ENCODE results near the gene ICA1L. TPM values are rescaled to one million over a fixed set of nuclear protein-coding genes. Genes with fewer than 3 reads are reported as not detected.

Gene ICA1L
- total and polyA plus RNA-seq, 2 experiments from 2014 or later = 5.1 to 8.2 TPM

DNA sequence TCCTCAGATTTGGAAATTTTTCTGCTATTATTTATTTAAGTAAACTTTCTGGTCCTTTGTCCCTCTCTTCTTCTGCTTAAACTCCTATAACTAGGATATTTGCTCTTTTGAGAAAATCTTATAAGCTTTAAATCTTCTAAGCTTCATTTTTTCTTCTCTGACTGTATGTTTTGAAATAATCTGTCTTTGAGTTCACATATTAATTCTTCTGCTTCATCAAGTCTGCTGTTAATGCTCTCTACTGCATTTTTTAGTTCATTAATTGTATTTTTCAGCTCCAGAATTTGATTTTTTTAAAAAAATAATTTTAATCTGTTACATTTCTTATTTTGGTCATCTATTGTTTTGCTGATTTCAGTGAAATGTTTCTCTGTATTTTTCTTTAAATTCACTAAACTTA lies 28.9 kb downstream of the ICA1L start:
- no peaks in the 10 kb centered on the region for H3K36me3 ChIP-seq (replicated peaks; ENCODE audit: insufficient read depth, low read depth)
- no peak overlapping the region for H3K27ac ChIP-seq
- no peak for DNase-seq (ENCODE audit: low spot score)
- H3K79me2 ChIP-seq = no peaks in the 10 kb centered on the region
- H3K9me3 ChIP-seq (ENCODE audit: low read depth) = peaks cover 4% of the 10 kb centered on the region
- no peaks in the 10 kb centered on the region for H3K4me1 ChIP-seq (ENCODE audit: insufficient read depth)
- no peak overlapping the region for H3K4me3 ChIP-seq
- H3K9me2 ChIP-seq (replicated peaks; ENCODE audit: insufficient read depth) = no peaks in the 10 kb centered on the region
- H3K4me2 ChIP-seq = no peak overlapping the region
- no peaks in the 10 kb centered on the region for H3K27me3 ChIP-seq
- no peaks in the 10 kb centered on the region for H4K20me1 ChIP-seq (ENCODE audit: insufficient read depth, poor library complexity, severe bottlenecking)
- no peak overlapping the region for H2AFZ ChIP-seq
- TF ChIP-seq, protein P1, sequence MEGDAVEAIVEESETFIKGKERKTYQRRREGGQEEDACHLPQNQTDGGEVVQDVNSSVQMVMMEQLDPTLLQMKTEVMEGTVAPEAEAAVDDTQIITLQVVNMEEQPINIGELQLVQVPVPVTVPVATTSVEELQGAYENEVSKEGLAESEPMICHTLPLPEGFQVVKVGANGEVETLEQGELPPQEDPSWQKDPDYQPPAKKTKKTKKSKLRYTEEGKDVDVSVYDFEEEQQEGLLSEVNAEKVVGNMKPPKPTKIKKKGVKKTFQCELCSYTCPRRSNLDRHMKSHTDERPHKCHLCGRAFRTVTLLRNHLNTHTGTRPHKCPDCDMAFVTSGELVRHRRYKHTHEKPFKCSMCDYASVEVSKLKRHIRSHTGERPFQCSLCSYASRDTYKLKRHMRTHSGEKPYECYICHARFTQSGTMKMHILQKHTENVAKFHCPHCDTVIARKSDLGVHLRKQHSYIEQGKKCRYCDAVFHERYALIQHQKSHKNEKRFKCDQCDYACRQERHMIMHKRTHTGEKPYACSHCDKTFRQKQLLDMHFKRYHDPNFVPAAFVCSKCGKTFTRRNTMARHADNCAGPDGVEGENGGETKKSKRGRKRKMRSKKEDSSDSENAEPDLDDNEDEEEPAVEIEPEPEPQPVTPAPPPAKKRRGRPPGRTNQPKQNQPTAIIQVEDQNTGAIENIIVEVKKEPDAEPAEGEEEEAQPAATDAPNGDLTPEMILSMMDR (IDR thresholded peaks at IDR 0.05; ENCODE audit: poor library complexity) = no peak
- TF ChIP-seq EZH2phosphoT487 (IDR thresholded peaks at IDR 0.05; ENCODE audit: low read depth, severe bottlenecking, unreplicated experiment) (no peak), EZH2 (IDR thresholded peaks at IDR 0.05; ENCODE audit: borderline replicate concordance) (no peak)

DNA sequence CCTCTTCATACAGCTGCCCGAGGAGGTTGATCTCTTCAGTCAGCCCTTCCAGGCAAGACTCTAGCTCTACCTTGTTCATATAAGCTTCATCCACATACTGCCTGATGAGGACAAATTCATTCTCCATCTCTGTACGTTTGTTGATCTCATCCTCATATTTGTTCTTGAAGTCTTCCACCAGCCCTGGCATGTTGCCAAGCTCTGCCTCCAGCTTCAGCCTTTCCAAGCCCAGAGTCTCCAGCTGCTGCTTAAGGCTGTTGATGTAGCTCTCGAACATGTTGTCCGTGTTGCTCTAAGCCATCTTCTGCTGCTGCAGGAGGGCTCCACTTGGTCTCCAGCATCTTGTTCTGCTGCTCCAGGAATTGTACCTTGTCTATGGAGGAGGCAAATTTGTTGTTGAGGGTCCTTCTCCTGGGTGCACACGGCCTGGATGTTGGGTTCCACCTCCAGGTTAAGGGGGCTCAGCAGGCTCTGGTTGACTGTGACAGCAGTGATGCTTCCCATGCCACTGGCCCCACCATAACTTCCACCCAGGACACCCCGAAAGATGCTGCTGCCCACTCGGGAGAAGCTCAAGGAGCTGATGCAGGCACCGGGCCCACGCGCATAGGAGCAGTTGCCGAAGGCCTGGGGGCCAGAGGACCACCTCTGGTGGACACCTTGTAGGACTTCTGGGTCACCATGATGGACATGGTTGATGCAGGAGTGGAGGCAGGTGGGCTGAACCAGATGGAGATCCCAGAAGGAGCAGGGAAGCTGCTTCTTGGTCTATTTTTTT lies 30.3 kb downstream of the ICA1L start:
- no peak overlapping the region for H2AFZ ChIP-seq
- no peak overlapping the region for H3K4me2 ChIP-seq
- WGBS (ENCODE audit: low lambda C conversion rate, missing lambda C conversion rate) = 94% methylated on average over 11 of the region's 11 CpGs

DNA sequence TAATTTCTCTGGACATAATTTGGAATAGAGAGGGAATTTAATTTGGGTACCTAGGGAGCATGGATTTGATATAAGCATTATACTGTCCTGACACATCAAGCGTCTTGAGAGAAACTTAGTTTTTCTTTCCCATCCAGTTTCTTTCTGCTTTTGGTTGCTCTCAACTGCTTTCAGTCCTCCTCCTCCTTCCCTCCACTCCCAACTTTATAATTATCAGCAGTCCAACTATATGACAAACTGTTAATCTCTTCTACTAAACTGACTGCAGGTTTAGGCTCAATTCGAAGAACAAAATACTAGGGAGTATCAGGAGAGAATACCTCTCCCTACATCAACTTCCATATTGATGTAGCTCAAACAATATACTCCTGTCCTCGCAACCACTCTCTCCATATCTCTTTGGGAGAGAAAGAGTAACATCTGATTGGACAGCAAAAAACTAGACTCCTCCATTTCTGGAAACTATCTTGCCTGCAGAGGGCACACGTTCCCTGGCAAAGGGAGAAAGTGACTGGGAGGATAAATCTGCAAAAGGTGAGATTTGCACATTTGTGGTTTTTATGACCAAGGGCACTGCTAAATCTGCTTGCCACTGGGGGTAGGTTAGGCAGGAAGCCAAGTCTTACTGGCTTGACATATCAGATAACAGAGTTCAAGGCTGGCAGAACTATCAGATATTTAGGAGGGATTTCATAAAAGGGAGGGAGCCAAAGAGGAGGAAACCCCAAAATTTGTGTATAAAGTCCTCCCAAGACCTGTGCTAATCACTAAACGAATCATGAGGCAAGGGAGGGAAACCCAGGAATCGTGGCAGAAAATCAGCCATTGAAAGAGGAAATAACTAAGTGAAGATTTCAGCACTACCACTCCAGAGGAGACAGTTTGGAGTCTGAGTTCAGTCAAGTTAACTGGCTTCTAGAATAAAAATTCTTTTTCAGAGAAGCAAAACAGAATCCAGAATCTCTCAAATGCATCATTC lies 40.0 kb downstream of the ICA1L start:
- Histone ChIP-seq H3K4me2 (no peak overlapping the region), H3K4me1 (ENCODE audit: insufficient read depth) (no peaks in the 10 kb centered on the region), H3K36me3 (replicated peaks; ENCODE audit: insufficient read depth, low read depth) (no peaks in the 10 kb centered on the region), H3K27ac (no peak overlapping the region), H3K4me3 (no peak overlapping the region), H3K9me3 (ENCODE audit: low read depth) (no peaks in the 10 kb centered on the region), H3K27me3 (no peaks in the 10 kb centered on the region), H4K20me1 (ENCODE audit: insufficient read depth, poor library complexity, severe bottlenecking) (no peaks in the 10 kb centered on the region), H3K9me2 (replicated peaks; ENCODE audit: insufficient read depth) (no peaks in the 10 kb centered on the region), H3K79me2 (no peaks in the 10 kb centered on the region), H2AFZ (no peak overlapping the region)
- DNase-seq (ENCODE audit: low spot score) = peak; percentile 44
- TF ChIP-seq EZH2phosphoT487 (IDR thresholded peaks at IDR 0.05; ENCODE audit: low read depth, severe bottlenecking, unreplicated experiment) = no peak
- TF ChIP-seq, protein P1 (IDR thresholded peaks at IDR 0.05; ENCODE audit: poor library complexity) = peak; percentile 66
- WGBS (ENCODE audit: low lambda C conversion rate, missing lambda C conversion rate) = 42% methylated on average over 6 of the region's 6 CpGs

More for the DNA sequence above, 30.3 kb downstream of the ICA1L start:
- Histone ChIP-seq H3K4me3 (no peak overlapping the region), H3K9me3 (ENCODE audit: low read depth) (peaks cover 4% of the 10 kb centered on the region), H3K79me2 (no peaks in the 10 kb centered on the region), H3K36me3 (replicated peaks; ENCODE audit: insufficient read depth, low read depth) (no peaks in the 10 kb centered on the region), H3K4me1 (ENCODE audit: insufficient read depth) (no peaks in the 10 kb centered on the region), H3K9me2 (replicated peaks; ENCODE audit: insufficient read depth) (no peaks in the 10 kb centered on the region), H3K27me3 (no peaks in the 10 kb centered on the region), H4K20me1 (ENCODE audit: insufficient read depth, poor library complexity, severe bottlenecking) (no peaks in the 10 kb centered on the region), H3K27ac (no peak overlapping the region)
- DNase-seq (ENCODE audit: low spot score) = peak; percentile 13
- TF ChIP-seq EZH2 (IDR thresholded peaks at IDR 0.05; ENCODE audit: borderline replicate concordance) (no peak), EZH2phosphoT487 (IDR thresholded peaks at IDR 0.05; ENCODE audit: low read depth, severe bottlenecking, unreplicated experiment) (no peak)
- TF ChIP-seq, protein P1 (IDR thresholded peaks at IDR 0.05; ENCODE audit: poor library complexity) = no peak
